NCI-H446 treated with DMSO at 0.1 percent for 48 hours (cell line): ENCODE measurements around the gene SPARCL1.

Source experiments
- DNase-seq: peaks from one replicate; lab custom pipeline; 2025; lab: John Stamatoyannopoulos, UW

SPARCL1 gene

DNA sequence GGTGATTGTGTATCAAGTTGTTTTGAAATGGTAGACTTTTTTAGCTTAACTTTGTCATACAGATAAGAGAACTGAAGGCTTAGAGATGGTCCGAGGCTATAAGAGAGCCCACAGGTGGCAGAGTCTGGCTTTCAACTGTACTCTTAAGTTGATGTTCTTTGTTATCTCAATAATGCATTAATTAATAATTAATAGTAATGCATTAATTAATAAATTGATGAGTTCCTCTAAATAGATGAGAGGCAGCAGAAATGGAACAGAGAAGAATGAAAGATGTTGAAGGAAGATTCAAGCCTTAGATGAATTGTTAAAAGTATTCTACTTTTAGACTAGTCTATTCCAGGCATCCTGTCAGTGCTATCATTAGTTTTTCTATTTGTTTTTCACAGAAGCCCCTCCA lies 84.4 kb downstream of the SPARCL1 start:
- no peak for DNase-seq

DNA sequence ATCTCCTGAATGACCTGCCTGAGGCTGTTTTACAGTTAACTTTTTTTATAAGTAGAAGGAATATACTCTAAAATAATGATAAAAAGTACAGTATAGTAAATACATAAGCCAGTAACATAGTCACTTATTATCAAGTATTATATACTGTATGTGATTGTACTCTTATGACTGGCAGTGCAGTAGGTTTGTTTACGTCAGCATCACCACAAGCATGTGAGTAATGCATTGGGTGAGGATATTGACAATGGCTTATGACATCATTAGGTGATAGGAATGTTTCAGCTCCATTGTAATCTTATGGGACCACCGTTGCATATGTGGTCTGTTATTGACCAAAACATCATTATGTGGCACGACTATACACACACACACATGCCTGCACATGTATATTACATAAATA lies 86.3 kb downstream of the SPARCL1 start:
- DNase-seq = no peak

GRCh38 chr4:87433342-87433741 lies 95.8 kb downstream of the SPARCL1 start:
- DNase-seq = no peak

DNA sequence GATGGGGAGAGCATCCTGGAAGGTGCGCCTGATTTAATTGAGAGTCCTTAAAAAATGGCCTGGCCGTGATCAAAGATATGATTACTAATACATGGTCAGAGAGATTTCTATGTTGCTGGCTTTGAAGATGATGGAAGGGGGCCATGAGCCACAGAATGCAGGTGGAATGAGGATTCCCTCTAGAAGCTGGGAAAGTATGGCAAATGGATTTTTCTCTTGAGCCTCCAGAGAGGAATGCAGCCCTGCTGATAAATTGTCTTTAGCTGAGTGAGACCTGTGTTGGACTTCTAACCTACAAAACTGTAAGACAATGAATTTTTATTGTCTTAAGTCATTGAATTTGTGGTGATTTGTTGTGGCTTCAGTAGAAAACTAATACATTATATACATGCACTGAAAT lies 99.1 kb downstream of the SPARCL1 start:
- no peak for DNase-seq

DNA sequence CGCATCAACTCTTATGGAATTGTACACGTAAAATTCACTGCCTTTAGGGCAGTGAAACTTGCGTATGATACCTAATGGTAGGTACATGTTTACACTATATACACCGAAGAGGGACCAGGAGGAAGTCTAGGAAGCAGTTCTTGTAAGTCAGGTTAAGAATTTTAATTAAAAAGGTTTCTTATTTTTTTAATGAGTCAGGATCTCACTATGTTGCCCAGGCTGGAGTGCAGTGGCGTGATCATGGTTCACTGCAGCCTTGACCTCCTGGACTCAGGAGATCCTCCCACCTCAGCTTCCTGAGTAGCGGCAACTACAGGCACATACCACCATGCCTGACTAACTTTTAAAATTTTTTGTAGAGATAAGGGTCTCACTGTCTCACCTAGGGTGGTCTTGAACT lies 100.2 kb downstream of the SPARCL1 start:
- DNase-seq = no peak

DNA sequence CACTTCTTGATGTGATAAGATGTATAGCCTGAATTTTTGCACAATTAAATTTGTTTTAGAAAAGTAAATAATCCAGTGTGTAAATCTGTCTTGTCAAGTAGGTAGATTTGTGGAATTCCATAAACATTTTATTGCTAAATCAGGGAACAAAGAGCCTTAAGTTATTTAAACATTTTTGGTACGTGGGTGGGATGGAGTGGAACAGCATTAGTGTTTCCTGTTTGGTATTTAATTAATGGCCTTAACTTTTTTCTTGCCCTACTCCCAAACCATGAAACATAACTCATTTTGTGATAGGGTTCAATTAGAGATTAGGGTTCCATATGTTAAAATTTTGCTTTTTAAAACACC lies 101.7 kb downstream of the SPARCL1 start:
- DNase-seq = no peak

GRCh38 chr4:87426865-87427517 lies 102.2 kb downstream of the SPARCL1 start:
- DNase-seq = no peak

DNA sequence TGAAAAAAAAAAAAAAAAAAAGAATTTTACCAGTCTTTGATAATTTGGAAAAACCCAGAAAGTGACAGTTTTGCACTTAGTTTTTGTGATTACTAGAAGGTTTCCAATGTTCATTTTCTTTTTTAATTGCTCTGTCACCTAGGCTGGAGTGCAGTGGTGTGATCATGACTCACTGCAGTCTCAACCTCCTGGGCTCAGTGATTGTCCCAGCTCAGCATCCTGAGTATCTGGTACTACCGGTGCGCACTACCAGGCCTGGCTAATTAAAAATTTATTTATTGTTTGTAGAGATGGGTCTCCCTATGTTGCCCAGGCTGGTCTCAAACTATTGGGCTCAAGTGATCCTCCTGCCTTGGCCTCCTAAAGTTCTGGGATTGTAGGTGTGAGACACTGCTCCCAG lies 103.5 kb downstream of the SPARCL1 start:
- no peak for DNase-seq

- DNase-seq = peak; percentile 3
These were observed 105.1 kb downstream of the SPARCL1 start for GRCh38 chr4:87424099-87424543.
